ENCODE results near the gene IFT25. TPM values are rescaled to one million over a fixed set of nuclear protein-coding genes. Genes with fewer than 3 reads are reported as not detected.
"Not testable (repeated sequence)": the region's sequence is repeated elsewhere in the genome, so short reads cannot be mapped to it uniquely, and the experiment has no call there.

IFT25 gene
- 58.6 TPM for polyA plus RNA-seq

DNA sequence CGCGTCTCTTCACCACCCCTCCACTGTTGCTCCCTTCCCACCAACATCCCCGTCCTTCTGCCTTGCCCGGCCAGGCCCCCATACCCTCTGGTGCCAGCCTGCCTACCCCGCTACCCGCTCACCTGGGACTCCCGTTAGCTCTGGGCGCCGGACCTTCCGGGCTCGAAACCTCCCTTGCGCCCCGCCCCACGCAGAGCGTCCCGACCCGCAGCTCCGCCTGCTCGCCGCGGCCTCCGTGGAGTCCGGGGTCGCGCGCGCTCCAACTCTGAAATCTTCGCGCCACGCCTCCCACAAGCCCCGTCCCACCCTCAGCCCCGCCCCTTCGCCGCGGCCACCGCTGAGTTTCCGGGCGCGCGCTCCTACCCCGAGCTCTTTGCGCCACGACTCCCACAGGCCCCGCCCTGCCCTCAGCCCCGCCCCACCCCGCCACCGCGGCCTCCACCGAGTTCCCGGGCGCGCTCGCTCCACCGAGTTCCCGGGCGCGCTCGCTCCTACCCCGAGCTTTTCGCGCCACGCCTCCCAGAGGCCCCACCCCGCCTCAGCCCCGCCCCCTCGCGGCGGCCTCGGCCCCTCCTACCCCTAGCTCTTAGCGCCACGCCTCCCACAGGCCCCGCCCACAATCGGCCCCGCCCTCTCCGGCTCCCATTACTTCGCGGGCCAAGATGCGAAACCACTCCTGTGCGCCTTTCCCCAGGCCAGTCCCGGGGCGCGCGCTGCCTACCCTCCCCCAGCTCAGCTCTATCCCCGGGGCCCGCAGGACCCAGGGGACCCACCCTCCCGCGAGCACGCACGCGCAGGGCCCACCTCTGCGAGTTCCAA, at the start of gene IFT25:
IFT25 (minus strand) TSS at position 267 of the 819 bp plus-strand sequence. CDS start 5,617 bp downstream, outside the sequence.
- peak within 1 kb of the TSS; percentile 76 to 96 (median 92) for H3K27ac Mint-ChIP-seq
- H3K4me1 Mint-ChIP-seq, result peaks cover 24 to 27% (median 26%) of the 10 kb centered on the region in 3 donors
- H3K9me3 Mint-ChIP-seq, result no peaks in the 10 kb centered on the region
- peak within 1 kb of the TSS; percentile 95 to 99 (median 96) for H3K4me3 Mint-ChIP-seq
- no peaks in the 10 kb centered on the region for H3K36me3 Mint-ChIP-seq
- H3K27me3 Mint-ChIP-seq, result no peaks in the 10 kb centered on the region

DNA sequence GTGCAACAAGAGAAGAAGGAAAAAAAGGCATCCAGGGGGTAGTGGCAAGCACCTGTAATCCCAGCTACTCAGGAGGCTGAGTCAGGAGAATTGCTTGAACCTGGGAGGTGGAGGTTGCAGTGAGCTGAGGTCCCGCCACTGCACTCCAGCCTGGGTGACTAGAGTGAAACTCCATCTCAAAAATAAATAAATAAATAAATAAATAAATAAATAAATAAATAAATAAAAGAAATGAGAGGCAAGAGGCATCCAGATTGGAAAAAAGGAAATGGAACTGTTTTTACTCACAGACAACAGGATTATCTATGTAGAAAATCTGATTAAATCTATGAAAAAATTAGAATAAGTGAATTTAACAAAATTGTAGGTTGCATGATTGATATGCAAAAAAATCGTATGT, 49.0 kb upstream of the IFT25 start:
- H3K27ac Mint-ChIP-seq, H3K4me3 Mint-ChIP-seq, H3K36me3 Mint-ChIP-seq, H3K4me1 Mint-ChIP-seq, H3K27me3 Mint-ChIP-seq, H3K9me3 Mint-ChIP-seq: not testable (repeated sequence)

DNA sequence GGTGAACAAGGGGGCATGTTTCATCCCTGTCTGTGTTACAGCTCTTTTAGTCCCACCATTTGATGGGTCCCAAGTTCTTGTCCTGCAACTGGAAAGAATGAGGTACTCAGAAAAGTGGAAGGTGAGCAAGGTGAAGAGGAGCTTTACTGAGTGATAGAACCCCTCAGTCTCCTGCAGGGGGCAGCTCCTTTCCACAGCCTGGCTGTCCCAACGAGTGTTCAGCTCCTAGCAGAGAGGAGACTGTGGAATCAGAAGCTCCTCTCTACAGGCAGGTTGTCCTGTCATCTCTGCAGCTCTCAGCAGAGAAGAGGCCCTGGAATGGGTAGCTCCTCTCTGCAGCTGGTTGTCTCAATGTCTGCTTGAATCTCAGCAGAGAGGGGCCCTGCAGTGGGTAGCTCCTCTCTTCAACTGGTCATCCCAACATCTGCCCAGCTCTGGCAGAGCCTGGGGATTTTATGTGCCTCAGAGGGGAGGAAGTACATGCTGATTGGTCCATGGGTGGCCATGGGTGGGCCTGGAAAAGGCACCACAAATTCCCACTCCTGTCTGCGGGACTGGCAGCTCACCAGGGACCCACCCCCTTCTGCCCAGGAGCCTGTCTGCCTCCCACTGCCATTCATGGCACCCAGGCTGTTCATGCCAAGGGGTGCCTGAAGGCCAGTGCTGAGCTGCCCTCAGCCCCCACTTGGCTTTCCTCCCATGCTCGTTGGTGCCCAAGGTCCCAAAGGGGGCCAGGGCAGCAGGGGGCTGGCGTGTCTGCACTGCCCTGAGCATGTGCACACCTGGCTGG, 46.8 kb upstream of the IFT25 start:
- Mint-ChIP-seq H3K27ac (no peak overlapping the region), H3K36me3 (no peaks in the 10 kb centered on the region), H3K9me3 (peaks cover 0 to 3% (median 2%) of the 10 kb centered on the region in 3 donors), H3K4me1 (no peaks in the 10 kb centered on the region), H3K4me3 (no peak overlapping the region), H3K27me3 (peaks cover 7% of the 10 kb centered on the region)

DNA sequence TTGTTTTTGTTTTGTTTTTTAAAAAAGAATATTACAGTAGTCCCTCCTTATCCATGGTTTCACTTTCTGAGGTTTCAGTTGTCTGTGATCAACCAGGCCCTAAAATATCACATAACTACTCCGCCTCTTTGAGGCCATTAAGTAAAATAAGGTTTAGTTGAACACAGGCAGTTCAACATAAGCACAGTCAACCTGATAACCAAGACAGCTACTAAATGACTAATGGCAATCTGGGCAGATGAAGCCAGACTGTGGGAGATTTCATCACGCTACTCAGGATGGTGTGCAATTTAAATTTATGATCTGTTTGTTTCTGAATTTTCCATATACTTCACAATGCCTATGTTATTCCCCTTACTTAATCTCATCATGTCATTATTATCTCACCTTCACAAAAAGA, 42.4 kb upstream of the IFT25 start:
- Mint-ChIP-seq H3K27ac (no peak overlapping the region), H3K4me3 (no peak overlapping the region), H3K9me3 (peaks cover 0 to 3% (median 0%) of the 10 kb centered on the region in 3 donors), H3K27me3 (no peaks in the 10 kb centered on the region), H3K4me1 (no peaks in the 10 kb centered on the region), H3K36me3 (peaks cover 2% of the 10 kb centered on the region)

DNA sequence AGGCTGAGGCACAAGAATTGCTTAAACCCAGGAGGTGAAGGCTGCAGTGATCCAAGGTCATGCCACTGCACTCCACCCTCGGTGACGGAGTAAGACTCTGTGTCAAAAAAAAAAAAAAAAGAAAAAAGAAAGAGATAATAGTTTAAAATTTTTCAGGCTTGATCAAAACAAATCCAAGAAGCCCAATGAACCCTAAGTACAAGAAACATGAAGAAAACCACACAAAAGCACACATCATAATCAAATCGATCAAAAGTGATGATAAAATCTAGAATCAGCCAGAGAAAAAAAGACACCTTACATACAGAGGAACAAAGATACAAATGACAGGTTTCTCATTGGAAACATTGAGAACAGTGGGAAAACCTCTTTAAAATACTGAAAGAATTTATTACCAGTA, 41.0 kb upstream of the IFT25 start:
- Mint-ChIP-seq H3K36me3 (peaks cover 2% of the 10 kb centered on the region), H3K9me3 (peaks cover 0 to under 1% (median 0%) of the 10 kb centered on the region in 3 donors), H3K27ac (no peak overlapping the region), H3K27me3 (peaks cover 2% of the 10 kb centered on the region), H3K4me3 (no peak overlapping the region), H3K4me1 (no peaks in the 10 kb centered on the region)

DNA sequence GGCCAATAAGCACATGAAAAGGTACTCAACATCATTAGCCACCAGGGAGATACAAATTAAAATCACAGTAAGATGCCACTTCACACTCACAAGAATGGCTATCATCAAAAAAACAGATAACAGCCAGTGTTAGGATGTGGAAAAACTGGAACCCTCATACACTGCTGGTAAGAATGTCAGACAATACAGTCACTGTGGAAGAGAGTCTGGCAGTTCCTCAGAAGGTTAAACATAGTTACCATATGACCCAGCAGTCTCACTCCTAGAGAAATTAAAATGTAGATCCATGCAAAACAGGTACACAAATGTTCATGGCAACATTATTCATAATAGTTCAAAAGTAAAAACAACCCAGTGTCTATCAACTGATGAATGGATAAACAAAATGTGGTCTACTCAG, 39.2 kb upstream of the IFT25 start:
- H3K27ac Mint-ChIP-seq, result no peak overlapping the region
- H3K4me1 Mint-ChIP-seq, result no peaks in the 10 kb centered on the region
- H3K36me3 Mint-ChIP-seq, result peaks cover 2% of the 10 kb centered on the region
- no peaks in the 10 kb centered on the region for H3K9me3 Mint-ChIP-seq
- H3K27me3 Mint-ChIP-seq, result peaks cover 5% of the 10 kb centered on the region
- H3K4me3 Mint-ChIP-seq, result no peak overlapping the region

DNA sequence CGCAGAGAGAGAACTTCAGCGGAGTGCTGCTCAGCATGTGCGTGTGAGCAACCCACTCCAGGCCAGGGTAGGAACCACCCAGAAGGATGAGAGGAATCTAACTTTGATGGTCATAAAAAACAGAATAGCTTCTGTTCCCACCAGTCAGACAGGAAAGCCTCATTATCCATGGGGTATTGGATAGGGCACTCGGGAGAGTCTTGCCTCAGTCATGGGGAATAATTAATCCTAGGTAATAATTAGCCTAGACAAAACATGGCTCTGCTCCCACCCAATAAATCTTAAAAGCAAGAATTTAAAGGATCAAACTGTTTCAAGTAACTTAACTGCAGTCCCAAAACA, 37.2 kb upstream of the IFT25 start:
- no peak overlapping the region for H3K27ac Mint-ChIP-seq
- H3K4me3 Mint-ChIP-seq, result no peak overlapping the region

DNA sequence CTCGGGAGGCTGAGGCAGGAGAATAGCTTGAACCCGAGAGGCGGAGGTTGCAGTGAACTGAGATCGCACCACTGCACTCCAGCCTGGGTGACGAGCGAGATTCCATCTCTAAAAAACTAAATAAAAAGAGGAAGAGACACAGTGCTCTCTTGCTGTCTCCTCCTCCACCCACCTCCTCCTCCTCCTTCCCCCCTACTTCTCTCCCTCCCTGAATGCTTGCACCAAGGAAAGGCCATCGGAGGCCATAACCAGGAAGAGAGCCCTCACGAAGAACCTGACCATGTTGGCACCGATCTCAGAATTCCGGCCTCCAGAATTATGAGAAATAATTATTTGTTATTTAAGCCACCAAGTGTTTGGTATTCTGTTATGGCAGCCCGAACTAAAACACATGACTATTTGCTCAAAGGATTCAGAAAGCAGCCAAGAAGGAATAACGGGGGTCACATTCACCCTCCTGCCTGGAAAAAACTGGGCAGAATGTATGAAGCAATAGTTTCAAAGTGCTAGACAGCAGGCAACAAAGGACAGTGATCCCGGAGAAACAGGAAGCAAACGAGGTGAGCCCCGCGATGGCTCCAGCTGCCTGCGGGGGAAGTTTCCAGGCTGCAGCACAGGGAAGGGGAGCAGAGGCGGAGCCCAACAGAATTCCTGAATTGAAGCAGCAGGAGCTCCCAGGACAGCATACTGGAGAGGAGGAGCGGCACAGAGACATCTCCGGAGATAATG, 36.7 kb upstream of the IFT25 start:
- H3K9me3 Mint-ChIP-seq, result no peaks in the 10 kb centered on the region
- no peak overlapping the region for H3K4me3 Mint-ChIP-seq
- H3K27ac Mint-ChIP-seq, result no peak overlapping the region

More for the DNA sequence above, 37.2 kb upstream of the IFT25 start:
- Mint-ChIP-seq H3K36me3 (peaks cover 2% of the 10 kb centered on the region), H3K9me3 (no peaks in the 10 kb centered on the region), H3K4me1 (peaks cover 0 to 3% (median 2%) of the 10 kb centered on the region in 3 donors), H3K27me3 (peaks cover 5% of the 10 kb centered on the region)

DNA sequence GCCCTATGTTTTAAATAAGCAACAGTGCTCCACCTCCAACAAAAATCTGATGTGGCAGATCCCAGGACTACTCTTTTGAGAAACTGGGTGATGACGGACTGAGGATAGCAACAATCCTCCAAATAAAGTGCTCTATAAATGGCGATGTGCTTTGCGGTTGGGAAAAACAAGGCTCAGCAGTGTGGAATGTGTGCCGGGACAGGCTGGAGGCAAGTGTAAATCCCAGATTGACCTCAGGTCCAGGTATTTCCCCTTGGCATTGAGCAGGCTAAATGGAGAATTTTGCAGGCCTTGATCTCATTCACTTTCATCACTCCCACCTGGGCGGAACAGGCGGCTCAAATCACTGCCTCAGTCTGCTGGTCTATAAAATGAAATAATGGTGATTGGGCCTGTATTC, 35.7 kb upstream of the IFT25 start:
- Mint-ChIP-seq H3K27me3 (peaks cover 5% of the 10 kb centered on the region), H3K9me3 (no peaks in the 10 kb centered on the region), H3K4me3 (peak overlapping the region in 1 of 4 donors; percentile 37), H3K27ac (no peak overlapping the region), H3K4me1 (peaks cover 0 to 4% (median 3%) of the 10 kb centered on the region in 3 donors), H3K36me3 (no peaks in the 10 kb centered on the region)

More for the DNA sequence above, 36.7 kb upstream of the IFT25 start:
- Mint-ChIP-seq H3K4me1 (peaks cover 0 to 3% (median 2%) of the 10 kb centered on the region in 3 donors), H3K27me3 (peaks cover 5% of the 10 kb centered on the region), H3K36me3 (peaks cover 2% of the 10 kb centered on the region)

DNA sequence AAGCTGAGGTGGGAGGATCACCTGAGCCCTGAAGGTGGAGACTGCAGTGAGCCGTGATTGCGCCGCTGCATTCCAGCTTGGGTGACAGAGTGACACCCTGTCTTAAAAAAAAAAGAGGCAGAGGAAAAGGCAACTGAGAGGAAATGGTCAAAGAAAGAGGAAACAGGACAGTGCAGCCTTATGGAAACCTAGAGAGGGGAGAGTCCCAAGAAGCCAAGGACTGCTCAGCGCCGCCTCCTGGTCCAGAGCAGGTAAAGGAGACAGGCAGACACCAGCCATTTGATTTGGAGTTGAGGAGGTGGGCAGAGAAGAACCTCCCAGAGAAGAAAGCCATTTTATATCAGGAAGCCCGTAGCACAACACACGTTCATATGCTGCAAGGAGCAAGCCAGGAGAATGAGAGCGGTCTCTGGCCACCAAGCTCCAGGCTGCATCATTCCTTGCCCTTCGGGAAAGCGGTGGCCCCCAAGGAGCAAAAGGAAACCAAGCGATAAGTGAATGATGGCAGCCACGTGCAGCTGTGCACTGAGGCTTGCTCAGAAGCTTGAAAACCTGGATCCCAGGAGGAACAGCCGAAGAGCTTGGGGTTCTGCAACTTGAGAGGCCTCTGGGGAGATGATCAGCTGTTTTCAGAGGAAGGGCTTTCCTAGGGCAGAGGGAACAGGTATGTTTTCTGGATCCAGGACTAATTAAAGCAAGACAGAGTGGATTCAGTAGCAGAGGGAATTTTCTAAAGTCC, 34.4 kb upstream of the IFT25 start:
- no peaks in the 10 kb centered on the region for H3K9me3 Mint-ChIP-seq
- H3K27ac Mint-ChIP-seq, result no peak overlapping the region
- H3K4me1 Mint-ChIP-seq, result peaks cover 0 to 4% (median 3%) of the 10 kb centered on the region in 3 donors
- no peak overlapping the region for H3K4me3 Mint-ChIP-seq
- peaks cover 5% of the 10 kb centered on the region for H3K27me3 Mint-ChIP-seq
- no peaks in the 10 kb centered on the region for H3K36me3 Mint-ChIP-seq

DNA sequence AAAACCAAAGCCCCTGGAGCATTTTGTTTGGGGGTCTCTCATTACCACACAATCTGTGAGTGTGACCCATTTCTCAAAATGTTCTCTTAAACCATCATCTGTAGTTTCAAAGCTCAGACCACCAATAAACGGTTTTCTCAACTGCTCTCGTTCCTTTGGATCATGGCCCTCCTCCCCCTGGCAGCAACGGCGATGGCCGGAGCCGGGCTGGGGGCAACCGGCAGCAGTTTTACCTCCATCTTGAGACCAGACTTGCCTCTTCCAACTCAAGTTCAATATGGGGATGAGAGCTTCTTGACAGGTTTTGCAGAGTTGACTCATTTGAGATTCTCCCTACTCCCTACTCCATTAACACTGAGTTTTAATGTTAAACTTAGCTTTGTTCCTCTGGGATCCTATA, 30.4 kb upstream of the IFT25 start:
- Mint-ChIP-seq H3K27me3 (no peaks in the 10 kb centered on the region), H3K4me1 (peaks cover 0 to 4% (median 3%) of the 10 kb centered on the region in 3 donors), H3K9me3 (no peaks in the 10 kb centered on the region), H3K4me3 (no peak overlapping the region), H3K36me3 (no peaks in the 10 kb centered on the region), H3K27ac (no peak overlapping the region)

DNA sequence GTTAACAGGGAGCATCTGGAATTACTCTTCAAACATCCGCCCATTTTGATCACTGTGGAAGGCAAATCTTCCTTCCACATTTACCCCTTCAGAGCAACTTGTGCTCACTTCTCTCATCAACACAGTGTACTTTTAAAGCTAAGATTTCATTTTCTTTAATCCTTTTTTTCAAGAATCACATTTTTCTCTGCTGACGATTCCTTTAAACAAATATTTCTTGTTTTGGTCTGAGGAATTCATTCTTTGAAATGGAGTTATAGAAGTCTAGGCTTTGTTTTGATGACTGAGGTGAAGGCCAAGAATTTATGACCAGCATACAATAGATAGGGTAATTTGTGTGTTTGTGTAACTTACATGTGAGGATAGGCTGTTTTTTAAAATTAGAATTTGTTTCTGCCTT, 26.2 kb upstream of the IFT25 start:
- no peak overlapping the region for H3K27ac Mint-ChIP-seq
- H3K4me1 Mint-ChIP-seq, result peaks cover 0 to under 1% (median 0%) of the 10 kb centered on the region in 3 donors
- H3K4me3 Mint-ChIP-seq, result no peak overlapping the region
- no peaks in the 10 kb centered on the region for H3K9me3 Mint-ChIP-seq
- H3K27me3 Mint-ChIP-seq, result no peaks in the 10 kb centered on the region
- peaks cover 8% of the 10 kb centered on the region for H3K36me3 Mint-ChIP-seq

DNA sequence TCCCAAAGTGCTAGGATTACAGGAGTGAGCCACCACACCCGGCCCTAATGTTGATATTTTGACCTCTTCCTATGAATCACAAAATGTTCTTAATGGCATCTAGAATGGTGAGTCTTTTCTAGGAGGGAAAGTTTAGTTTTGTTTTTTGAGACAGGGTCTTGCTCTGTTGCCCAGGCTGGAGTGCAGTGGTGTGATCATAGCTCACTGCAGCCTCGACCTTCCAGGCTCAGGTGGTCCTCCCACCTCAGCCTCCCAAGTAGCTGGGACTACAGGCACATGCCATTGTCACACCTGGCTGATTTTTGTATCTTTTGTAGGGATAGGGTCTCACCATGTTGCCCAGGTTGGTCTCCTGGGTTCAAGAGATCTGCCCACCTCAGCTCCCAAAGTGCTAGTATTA, 23.8 kb upstream of the IFT25 start:
- peaks cover 10% of the 10 kb centered on the region for H3K36me3 Mint-ChIP-seq
- H3K27me3 Mint-ChIP-seq, H3K9me3 Mint-ChIP-seq, H3K27ac Mint-ChIP-seq, H3K4me1 Mint-ChIP-seq, H3K4me3 Mint-ChIP-seq: not testable (repeated sequence)

DNA sequence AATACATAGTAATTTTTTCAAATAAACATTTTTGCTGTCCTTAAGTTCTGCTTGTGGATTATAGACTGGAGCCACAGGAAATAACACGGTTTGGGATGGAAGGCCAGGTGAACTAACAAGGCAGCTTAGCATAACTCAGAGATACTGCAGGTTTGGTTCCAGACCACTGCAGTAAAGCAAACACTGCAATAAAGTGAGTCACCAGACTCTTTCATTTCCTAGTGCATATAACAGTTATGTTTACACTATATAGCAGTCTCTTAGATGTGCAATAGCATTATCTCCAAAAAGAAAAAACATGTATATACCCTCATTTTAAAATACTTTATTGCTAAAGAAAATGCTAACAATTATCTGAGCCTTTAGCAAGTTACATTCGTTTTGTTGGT, 22.6 kb upstream of the IFT25 start:
- Mint-ChIP-seq H3K9me3 (no peaks in the 10 kb centered on the region), H3K4me1 (peaks cover 0 to 3% (median 2%) of the 10 kb centered on the region in 3 donors), H3K36me3 (peaks cover 10% of the 10 kb centered on the region), H3K4me3 (no peak overlapping the region), H3K27ac (no peak overlapping the region), H3K27me3 (no peaks in the 10 kb centered on the region)
